Omental fat pad (tissue), 4 donors: Measurements from ENCODE around the gene SYTL1. TPM values are rescaled to one million over a fixed set of nuclear protein-coding genes. Genes with fewer than 3 reads are reported as not detected.

ENCODE experiments used
- ATAC-seq: fragments of 150-250 bp; one replicate; pipeline ENCODE4 v1.9.1; 2016; ENCODE audit warnings: mild to moderate bottlenecking, moderate library complexity; ENCODE audit not compliant: low FRiP score
- DNase-seq: peaks from one replicate; pipeline ENCODE4 v3.0.0-alpha.2; 2019; ENCODE audit warnings: low spot score
- total RNA-seq, 4 donors: library from RNA; depleted of rRNA; stranded (reverse); fragments of >200 nt; gene quantifications; one replicate each; pipeline ENCODE4 v1.1.0, GENCODE V29; 2016
- TF ChIP-seq, protein P1 (sequence below), 3 donors: fragments of 450-650 bp; IDR thresholded peaks; one replicate each; pipeline ENCODE4 v1.5.1; 2016 to 2017; ENCODE audit warnings: antibody characterized with exemption in 3 of 3, mild to moderate bottlenecking in 3 of 3, moderate library complexity in 2 of 3

Gene SYTL1
- total RNA-seq, 4 donors from 2014 or later, result 1.2 to 4.3 (median 1.9) TPM

DNA sequence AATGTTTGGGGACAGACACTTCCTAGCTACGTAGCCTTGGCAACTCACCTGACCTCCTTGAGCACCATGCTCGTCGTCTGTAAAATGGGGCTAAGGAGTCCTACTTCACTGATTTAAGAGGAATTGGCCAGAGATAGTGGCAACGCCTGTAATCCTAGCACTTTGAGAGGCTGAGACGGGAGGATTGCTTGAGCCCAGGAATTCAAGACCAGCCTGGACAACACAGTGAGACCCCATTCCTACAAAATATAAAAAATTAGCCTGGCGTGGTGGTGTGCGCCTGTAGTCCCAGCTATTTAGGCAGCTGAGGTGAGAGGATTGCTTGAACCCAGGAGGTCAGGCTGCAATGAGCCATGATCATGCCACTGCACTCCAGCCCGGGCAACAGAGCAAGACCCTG lies 4.5 kb downstream of the SYTL1 start:
- TF ChIP-seq, protein P1, sequence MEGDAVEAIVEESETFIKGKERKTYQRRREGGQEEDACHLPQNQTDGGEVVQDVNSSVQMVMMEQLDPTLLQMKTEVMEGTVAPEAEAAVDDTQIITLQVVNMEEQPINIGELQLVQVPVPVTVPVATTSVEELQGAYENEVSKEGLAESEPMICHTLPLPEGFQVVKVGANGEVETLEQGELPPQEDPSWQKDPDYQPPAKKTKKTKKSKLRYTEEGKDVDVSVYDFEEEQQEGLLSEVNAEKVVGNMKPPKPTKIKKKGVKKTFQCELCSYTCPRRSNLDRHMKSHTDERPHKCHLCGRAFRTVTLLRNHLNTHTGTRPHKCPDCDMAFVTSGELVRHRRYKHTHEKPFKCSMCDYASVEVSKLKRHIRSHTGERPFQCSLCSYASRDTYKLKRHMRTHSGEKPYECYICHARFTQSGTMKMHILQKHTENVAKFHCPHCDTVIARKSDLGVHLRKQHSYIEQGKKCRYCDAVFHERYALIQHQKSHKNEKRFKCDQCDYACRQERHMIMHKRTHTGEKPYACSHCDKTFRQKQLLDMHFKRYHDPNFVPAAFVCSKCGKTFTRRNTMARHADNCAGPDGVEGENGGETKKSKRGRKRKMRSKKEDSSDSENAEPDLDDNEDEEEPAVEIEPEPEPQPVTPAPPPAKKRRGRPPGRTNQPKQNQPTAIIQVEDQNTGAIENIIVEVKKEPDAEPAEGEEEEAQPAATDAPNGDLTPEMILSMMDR (IDR thresholded peaks at IDR 0.05), result no peak
- DNase-seq (no peak), ATAC-seq (no peak)

DNA sequence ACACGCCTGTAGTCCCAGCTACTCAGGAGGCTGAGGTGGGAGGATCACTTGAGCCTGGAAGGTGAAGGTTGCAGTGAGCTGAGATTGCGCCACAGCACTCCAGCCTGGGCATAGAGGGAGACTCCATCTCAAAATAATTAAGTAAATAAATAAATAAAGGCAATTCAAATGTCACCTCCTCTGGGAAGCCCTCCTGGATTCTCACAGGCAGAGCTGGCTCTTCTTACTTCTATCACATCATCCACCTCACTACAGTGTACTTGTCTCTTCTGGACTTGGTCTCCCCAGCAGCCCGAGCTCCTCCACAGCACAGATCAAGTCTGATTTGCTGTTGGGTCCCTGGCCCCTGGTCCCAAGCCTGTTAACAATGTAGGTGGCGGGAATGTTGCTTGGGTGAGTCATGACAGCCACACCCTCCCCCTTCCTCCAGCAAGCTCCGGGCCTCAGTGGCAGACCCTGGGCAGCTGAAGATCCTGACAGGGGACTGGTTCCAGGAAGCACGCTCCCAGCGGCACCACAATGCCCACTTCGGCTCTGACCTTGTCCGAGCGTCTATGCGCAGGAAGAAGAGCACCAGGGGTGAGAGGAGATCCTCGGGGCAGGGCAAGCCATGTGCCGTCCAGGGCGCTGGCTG lies 5.3 kb downstream of the SYTL1 start:
- DNase-seq (no peak), ATAC-seq (no peak)
- TF ChIP-seq, protein P1 (IDR thresholded peaks at IDR 0.05), result no peak

DNA sequence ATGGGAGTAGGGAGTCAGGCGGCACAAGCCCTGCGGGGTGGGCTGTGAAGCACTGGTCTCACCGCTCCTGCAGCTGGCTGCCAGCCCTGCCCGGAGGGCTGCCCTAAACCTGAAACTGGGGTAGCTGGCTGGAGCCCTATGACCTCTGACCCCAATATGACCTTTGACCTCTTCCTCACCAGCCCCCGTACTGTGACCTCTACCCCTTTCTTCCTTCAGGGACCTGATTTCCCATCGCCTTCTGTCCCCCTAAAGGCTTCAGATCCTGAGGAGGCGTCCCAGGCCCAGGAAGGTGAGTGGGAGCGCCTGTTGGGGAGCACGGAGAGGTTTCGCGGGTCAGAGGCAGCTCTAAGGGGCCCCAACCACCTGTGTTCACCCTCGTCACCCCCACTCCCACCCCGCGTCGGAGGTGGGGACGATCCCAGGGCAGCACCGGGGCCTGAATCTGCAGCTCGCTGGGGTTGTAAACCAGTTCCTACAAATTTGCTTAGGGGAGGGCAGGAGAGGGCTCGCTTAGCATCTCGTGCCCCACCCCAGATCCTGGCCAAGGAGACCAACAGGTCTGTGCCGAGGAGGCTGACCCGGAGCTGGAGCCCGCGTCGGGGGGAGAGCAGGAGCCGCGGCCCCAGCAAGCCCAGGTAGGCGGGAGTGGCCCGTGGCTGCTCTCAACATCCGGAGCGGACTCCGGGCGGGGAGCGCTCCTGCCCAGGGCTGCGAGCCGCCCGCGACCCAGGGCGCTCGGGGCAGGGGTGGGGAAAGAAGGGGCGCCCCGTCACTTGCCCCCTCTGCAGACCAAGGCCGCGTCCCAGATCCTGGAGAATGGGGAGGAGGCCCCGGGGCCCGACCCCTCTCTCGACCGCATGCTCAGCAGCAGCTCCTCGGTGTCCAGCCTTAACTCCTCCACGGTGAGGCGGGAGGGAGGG lies 7.3 kb downstream of the SYTL1 start:
- DNase-seq, result no peak
- peak; percentile 51 for ATAC-seq
- TF ChIP-seq, protein P1 (IDR thresholded peaks at IDR 0.05), result no peak

DNA sequence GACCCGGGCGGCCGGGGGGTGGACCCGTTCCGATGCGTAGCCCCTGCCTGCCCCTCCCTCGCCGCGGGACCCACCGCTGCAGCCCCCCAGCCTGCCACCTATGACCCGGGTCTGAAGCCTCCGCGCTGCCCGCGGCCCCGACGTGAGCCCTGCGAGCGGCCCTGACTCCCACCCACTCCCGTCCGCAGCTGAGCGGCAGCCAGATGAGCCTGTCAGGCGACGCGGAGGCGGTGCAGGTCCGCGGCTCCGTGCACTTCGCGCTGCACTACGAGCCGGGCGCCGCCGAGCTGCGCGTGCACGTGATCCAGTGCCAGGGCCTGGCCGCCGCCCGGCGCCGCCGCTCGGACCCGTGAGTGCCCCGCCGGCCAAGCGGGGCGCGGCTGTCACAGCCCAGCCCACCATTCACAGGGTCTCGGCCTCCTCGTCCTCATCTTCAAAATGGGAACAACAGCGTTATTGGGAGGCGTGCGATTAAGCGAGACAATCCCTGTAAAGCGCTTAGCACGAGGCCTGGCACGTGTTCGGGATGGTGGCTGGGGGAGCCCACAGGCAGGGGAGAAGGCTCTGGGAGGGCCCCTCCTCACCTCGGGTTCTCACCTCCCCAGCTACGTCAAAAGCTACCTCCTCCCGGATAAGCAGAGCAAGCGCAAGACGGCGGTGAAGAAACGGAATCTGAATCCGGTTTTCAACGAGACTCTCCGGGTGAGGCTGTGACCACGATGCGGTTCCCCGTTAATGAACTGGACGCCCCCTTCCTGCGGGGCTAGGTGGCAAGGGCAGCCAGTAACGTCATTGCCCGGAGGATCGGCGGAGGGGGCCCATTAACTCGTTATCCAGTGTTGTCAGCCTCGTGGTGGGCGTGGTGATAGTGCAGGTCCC lies 8.2 kb downstream of the SYTL1 start:
- ATAC-seq (peak; percentile 60), DNase-seq (no peak)
- TF ChIP-seq, protein P1 (IDR thresholded peaks at IDR 0.05), result no peak

DNA sequence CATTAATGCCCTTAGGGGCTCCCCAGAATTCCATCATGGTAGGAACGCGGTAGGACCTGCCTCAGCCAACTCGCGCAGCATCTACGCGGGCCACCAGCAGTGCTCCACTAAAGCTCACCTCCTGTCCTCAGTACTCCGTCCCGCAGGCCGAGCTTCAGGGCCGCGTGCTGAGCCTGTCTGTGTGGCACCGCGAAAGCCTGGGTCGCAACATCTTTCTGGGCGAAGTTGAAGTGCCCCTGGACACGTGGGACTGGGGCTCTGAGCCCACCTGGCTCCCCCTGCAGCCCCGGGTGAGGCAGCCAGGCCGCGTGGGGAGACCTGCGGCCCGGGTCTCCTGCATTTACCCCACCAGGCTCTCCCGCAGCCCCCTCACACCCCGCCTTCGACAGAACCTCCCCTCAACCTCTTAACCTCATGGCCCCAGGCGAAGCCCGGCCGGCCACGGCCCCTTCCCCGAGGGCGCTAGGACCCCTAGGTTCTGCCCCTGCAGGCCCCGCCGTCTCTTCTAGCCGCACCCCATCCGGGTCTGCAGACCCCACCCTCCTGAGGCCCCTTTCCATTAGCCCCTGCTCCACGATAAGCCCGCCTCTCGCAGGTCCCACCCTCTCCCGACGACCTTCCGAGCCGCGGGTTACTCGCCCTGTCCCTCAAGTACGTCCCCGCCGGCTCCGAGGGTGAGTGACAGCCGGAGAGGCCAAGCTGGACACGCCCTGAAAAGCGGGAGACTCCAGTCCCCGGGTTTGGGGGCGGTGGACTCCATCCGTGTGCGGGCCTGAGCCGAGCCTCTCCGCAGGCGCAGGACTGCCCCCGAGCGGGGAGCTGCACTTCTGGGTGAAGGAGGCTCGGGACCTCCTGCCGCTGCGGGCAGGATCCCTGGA lies 9.1 kb downstream of the SYTL1 start:
- DNase-seq, result no peak
- TF ChIP-seq, protein P1 (IDR thresholded peaks at IDR 0.05), result no peak
- no peak for ATAC-seq

DNA sequence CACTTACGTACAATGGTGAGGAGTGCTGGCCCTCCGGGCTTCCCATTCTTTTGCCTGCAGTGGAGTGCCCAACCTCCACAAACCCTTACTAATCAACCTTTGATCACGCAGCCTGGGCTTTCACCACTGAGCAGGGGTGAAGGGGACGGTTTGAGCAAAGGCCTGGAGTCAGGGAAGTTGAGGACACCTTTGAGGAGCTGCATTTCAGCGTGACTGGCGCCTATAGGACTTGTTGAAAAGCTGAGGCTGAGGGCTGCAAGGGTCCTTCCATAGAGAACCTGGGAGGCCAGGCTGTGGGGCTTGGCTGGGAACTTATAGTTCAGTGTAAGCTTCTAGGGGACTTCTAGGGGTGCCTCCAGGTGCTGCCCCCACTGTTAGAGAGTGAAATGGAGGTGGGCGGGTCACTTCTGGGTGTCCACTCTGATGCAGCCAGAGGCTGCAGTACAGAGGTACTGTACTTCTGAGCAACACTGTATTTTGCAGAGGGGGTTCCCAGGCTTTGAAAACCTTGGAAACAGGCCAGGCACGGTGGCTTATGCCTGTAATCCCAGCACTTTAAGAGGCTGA lies 9.8 kb downstream of the SYTL1 start:
- TF ChIP-seq, protein P1 (IDR thresholded peaks at IDR 0.05), result no peak
- ATAC-seq, result no peak
- no peak for DNase-seq
